WTC11 (cell line): ENCODE results near the gene OSBPL7. TPM values are rescaled to one million over a fixed set of nuclear protein-coding genes. Genes with fewer than 3 reads are reported as not detected.

Source experiments
- ATAC-seq: fragments of 200-7000 bp; cut with Tn5 transposase; 2 replicates; pipeline ENCODE4 v1.10.0; 2021; ENCODE audit warnings: mild to moderate bottlenecking, moderate library complexity
- CTCF ChIA-PET: fragments of 300-600 bp; sonication (Branson Sonifier 250); formaldehyde crosslinking; loops from one replicate; lab custom pipeline; 2021; ENCODE audit warnings: antibody characterized with exemption; lab: Charles Lee
- POLR2A ChIA-PET: fragments of 350-600 bp; sonication (Branson Sonifier 250); formaldehyde crosslinking; loops from one replicate; lab custom pipeline; 2021; ENCODE audit warnings: antibody characterized with exemption; lab: Charles Lee
- DNase-seq: peaks from one replicate; pipeline ENCODE4 v3.0.0; 2021; ENCODE audit warnings: low spot score
- H3K27ac Mint-ChIP-seq: 2 replicates; pipeline ENCODE4 v1.8.0; 2021; ENCODE audit warnings: mixed read lengths
- H3K27me3 Mint-ChIP-seq: 2 replicates; pipeline ENCODE4 v1.8.0; 2021; ENCODE audit warnings: low read depth, mild to moderate bottlenecking, moderate library complexity, mixed read lengths
- H3K36me3 Mint-ChIP-seq: 2 replicates; pipeline ENCODE4 v1.8.0; 2021; ENCODE audit warnings: mixed read lengths
- H3K4me1 Mint-ChIP-seq: 2 replicates; pipeline ENCODE4 v1.8.0; 2022; ENCODE audit warnings: mixed read lengths
- H3K4me3 Mint-ChIP-seq: 2 replicates; pipeline ENCODE4 v1.8.0; 2021; ENCODE audit warnings: mild to moderate bottlenecking, moderate library complexity, mixed read lengths
- H3K9me3 Mint-ChIP-seq: 2 replicates; pipeline ENCODE4 v1.8.0; 2021; ENCODE audit warnings: mixed read lengths
- CTCF ChIP-seq: fragments of 200-600 bp; IDR thresholded peaks from 2 replicates; pipeline ENCODE4 v1.8.0; 2022; ENCODE audit warnings: antibody characterized with exemption
- GABPB1 ChIP-seq: sonication (generic); formaldehyde crosslinking; IDR thresholded peaks from 2 replicates; pipeline ENCODE4 v1.8.1; 2023; ENCODE audit warnings: mild to moderate bottlenecking, missing genetic modification reagents
- HMGA2 ChIP-seq: fragments of 250-450 bp; sonication (Bioruptor Pico); IDR thresholded peaks from 2 replicates; pipeline ENCODE4 v1.4.0; 2021; ENCODE audit warnings: mild to moderate bottlenecking, moderate library complexity
- HMGXB4 ChIP-seq: sonication (generic); formaldehyde crosslinking; IDR thresholded peaks from 2 replicates; pipeline ENCODE4 v1.8.1; 2023; ENCODE audit warnings: mild to moderate bottlenecking, moderate library complexity, missing genetic modification reagents
- NFYB ChIP-seq: sonication (generic); formaldehyde crosslinking; conservative IDR thresholded peaks from 2 replicates; pipeline ENCODE4 v1.8.0; 2022; ENCODE audit warnings: low read depth, missing genetic modification reagents
- OVOL2 ChIP-seq: fragments of 250-450 bp; sonication (Bioruptor Pico); IDR thresholded peaks from 2 replicates; pipeline ENCODE4 v1.9.0; 2021; ENCODE audit warnings: mild to moderate bottlenecking, borderline replicate concordance
- SMAD3 ChIP-seq: sonication (generic); formaldehyde crosslinking; IDR thresholded peaks from 2 replicates; pipeline ENCODE4 v1.8.0; 2022; ENCODE audit warnings: missing genetic modification reagents, mild to moderate bottlenecking, borderline replicate concordance
- ZNF263 ChIP-seq: sonication (generic); formaldehyde crosslinking; IDR thresholded peaks from 2 replicates; pipeline ENCODE4 v1.8.1; 2022; ENCODE audit warnings: low read depth, mild to moderate bottlenecking, moderate library complexity, missing genetic modification reagents
- ZNF281 ChIP-seq: sonication (generic); formaldehyde crosslinking; IDR thresholded peaks from 2 replicates; pipeline ENCODE4 v1.8.0; 2023; ENCODE audit warnings: mild to moderate bottlenecking, missing genetic modification reagents
- total RNA-seq: library from RNA; stranded (reverse); gene quantifications from 3 replicates; pipeline ENCODE4 v1.2.3, GENCODE V29; 2021

Gene OSBPL7
- total RNA-seq, 1 experiment from 2014 or later: 13.5 TPM

GRCh38 chr17:47844814-47845715 is 23.5 kb upstream of the OSBPL7 start:
- no peak overlapping the region for H3K27ac Mint-ChIP-seq
- H3K4me1 Mint-ChIP-seq: peaks cover 50% of the 10 kb centered on the region
- peaks cover 60% of the 10 kb centered on the region for H3K27me3 Mint-ChIP-seq
- no peak overlapping the region for H3K4me3 Mint-ChIP-seq
- no peak for ATAC-seq
- H3K36me3 Mint-ChIP-seq: no peaks in the 10 kb centered on the region
- POLR2A ChIA-PET: no interaction called here
- TF ChIP-seq SMAD3 (CRISPR knock-in tag) (no peak), NFYB (CRISPR knock-in tag) (no peak)
- no peak for DNase-seq
- CTCF ChIA-PET: interaction anchor here (1.2 to 19.3 kb wide), 4 partner anchors 8 to 125 kb away, joined by 3 to 1122 read pairs (median 18); partner anchors contain the start of genes CDK5RAP3 and SP2
- no peaks in the 10 kb centered on the region for H3K9me3 Mint-ChIP-seq

GRCh38 chr17:47844227-47844626 is 22.6 kb upstream of the OSBPL7 start:
- ATAC-seq (no peak), DNase-seq (no peak)
- Mint-ChIP-seq H3K4me1 (peaks cover 51% of the 10 kb centered on the region), H3K36me3 (no peaks in the 10 kb centered on the region), H3K27ac (no peak overlapping the region)
- ChIA-PET CTCF (interaction anchor here (1.1 to 19.3 kb wide), 5 partner anchors 9 to 126 kb away, joined by 3 to 1122 read pairs (median 29); partner anchors contain the start of genes CDK5RAP3 and SP2), POLR2A (no interaction called here)
- TF ChIP-seq OVOL2 (no peak), ZNF281 (CRISPR knock-in tag) (no peak), GABPB1 (CRISPR knock-in tag) (peak; percentile 40; the same call in 1 of the 2 replicates)
- TF ChIP-seq, all 79 proteins: peak for 1
- no peak overlapping the region for H3K4me3 Mint-ChIP-seq
- peaks cover 52% of the 10 kb centered on the region for H3K27me3 Mint-ChIP-seq
- H3K9me3 Mint-ChIP-seq: no peaks in the 10 kb centered on the region

GRCh38 chr17:47843391-47843730 is 21.8 kb upstream of the OSBPL7 start:
- ATAC-seq (no peak), DNase-seq (no peak)
- Mint-ChIP-seq H3K36me3 (no peaks in the 10 kb centered on the region), H3K9me3 (no peaks in the 10 kb centered on the region), H3K27me3 (peaks cover 43% of the 10 kb centered on the region), H3K4me1 (peaks cover 51% of the 10 kb centered on the region), H3K4me3 (no peak overlapping the region), H3K27ac (no peak overlapping the region)
- POLR2A ChIA-PET: interaction anchor here (0.7 to 1.4 kb wide), 2 partner anchors 41 to 170 kb away, joined by 4 to 9 read pairs; no protein-coding TSS in a partner anchor
- CTCF ChIA-PET: interaction anchor here (0.6 to 19.3 kb wide), 28 partner anchors 8 to 1575 kb away, joined by 3 to 1122 read pairs (median 4); partner anchors contain the start of genes CDK5RAP3, LRRC46, MRPL10 and NFE2L1
- TF ChIP-seq ZNF263: peak; percentile 37; the same call in 1 of the 2 replicates
- TF ChIP-seq HMGA2 (CRISPR knock-in tag): no peak
- 0 out of 2 replicates have a peak, but pooled peaks have one; percentile 32 for TF ChIP-seq HMGXB4 (CRISPR knock-in tag)
- TF ChIP-seq CTCF: peak; percentile 2; the same call in 1 of the 2 replicates
